NCI-H2029 (cell line): ENCODE measurements around the gene COBLL1.
A peak's percentile ranks its signal among the peaks of the same experiment; 100 is the strongest.
"Not testable (repeated sequence)": the region's sequence is repeated elsewhere in the genome, so short reads cannot be mapped to it uniquely, and the experiment has no call there.

Source experiments
- DNase-seq: peaks from one replicate; lab custom pipeline; 2025; lab: John Stamatoyannopoulos, UW

Gene COBLL1

DNA sequence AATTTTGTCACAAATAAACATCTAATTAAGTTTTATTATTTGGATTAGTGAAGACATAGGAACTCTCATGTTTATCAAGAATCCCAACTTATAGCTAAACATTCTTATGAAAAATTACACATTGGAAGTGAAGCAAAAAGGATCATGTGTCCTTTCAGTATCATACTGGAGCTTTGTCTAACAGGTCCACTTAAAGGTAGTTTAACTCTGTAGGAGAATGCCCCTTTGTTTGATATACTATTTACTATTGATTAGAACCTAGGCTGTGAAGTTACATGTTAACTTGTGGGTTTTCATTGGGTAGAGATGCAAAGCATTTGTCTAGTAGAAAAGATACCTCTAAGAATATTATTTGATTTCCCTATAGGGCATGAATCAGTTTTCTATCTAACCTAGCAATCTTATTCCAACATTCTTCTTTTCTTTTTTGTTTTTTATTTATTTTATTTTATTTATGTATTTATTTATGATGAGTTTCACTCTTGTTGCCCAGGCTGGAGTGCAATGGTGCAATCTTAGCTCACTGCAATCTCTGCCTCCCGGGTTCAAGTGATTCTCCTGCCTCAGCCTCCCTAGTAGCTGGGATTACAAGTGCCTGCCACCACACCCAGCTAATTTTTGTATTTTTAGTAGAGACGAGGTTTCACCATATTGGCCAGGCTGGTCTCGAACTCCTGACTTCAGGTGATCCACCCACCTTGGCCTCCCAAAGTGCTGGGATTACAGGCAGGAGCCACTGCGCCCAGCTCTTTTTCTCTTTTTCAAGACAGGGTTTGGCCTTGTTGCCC, 18.5 kb upstream of the COBLL1 start:
- not testable (repeated sequence) for DNase-seq

DNA sequence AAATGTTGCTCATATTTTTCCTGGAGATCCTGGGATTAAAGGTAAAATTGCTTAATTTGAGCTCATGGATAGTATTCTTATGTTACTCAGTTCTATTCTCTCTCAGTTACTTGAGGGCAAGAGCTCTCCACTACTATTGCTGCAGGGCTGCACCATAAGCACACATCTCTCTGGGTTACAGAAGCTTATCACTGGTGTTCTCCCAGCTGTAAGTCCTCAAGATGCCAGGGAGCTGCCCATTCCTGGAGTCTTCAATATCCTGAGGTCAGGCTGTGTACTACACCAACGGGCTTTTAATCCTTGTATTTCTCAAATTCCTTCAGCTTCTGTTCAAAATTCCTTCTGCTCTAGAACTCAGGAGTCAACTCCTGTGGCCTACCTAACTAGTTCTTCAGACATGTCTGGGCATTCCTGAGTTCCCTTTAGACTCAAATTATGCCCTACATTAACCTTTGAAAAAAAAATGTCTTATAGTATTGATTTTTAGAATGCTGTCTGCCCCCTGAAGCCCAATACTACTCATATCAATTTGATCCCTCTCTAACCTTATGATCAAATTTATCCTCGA, 17.7 kb upstream of the COBLL1 start:
- no peak for DNase-seq

- DNase-seq: no peak
Measured at GRCh38 chr2:164852086-164852485, 10.5 kb upstream of the COBLL1 start.

- no peak for DNase-seq
Measured at GRCh38 chr2:164850235-164850634, 8.6 kb upstream of the COBLL1 start.

DNA sequence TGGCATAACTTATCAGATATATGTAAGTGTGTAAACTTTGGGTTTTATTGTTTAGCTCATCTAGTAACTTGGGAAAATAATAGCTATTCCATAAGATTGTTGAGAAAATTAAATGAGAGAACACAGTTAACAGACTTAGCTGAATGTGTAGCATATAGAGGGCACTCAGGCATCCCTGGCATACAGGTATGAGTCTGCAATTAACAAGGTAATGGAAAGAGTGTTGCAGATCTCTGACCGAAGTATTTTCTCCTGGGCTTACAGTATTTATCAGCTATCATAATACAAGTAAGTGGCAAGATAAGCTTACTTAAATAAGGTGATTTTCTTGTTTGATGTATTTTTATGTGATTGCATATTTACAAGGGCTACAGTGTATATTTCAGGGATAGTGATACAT, 7.9 kb upstream of the COBLL1 start:
- no peak for DNase-seq

- DNase-seq: no peak
Measured at GRCh38 chr2:164847981-164848741, 6.5 kb upstream of the COBLL1 start.

GRCh38 chr2:164847291-164847690, 5.7 kb upstream of the COBLL1 start:
- DNase-seq: no peak

GRCh38 chr2:164846276-164846675, 4.7 kb upstream of the COBLL1 start:
- no peak for DNase-seq

DNA sequence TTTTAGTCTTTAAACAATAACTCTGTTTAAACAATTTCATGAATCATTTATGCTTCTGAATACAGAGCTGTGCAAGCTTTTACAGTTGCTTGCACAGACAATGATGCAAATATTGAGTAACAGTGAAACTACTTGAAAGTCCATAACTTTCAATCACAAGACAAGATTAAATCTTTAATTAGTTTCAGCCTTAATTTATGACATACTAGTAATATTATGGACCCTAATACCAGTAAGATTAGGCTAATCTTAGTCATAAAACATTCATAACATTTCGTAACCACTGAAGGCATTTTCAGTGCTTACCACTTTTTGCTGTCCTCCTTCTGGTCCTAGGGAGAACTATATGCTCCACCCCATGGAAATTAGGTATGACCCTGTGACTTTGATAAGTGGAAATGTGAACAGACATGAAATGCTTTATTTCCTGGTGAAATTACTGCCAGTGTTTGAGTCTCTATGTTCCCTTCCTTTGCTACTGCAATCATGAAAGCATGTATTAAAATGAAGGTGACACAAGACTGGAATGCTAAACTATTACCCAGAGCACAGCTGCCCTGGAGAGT, 1.8 kb upstream of the COBLL1 start:
- no peak for DNase-seq

- DNase-seq: no peak
Measured at GRCh38 chr2:164842624-164842966, 972 bp upstream of the COBLL1 start.

- DNase-seq: peak; percentile 59
Measured at GRCh38 chr2:164840930-164841718, 499 bp downstream of the COBLL1 start.

- DNase-seq: peak; percentile 39
Measured at GRCh38 chr2:164840458-164840929, 1.1 kb downstream of the COBLL1 start.

DNA sequence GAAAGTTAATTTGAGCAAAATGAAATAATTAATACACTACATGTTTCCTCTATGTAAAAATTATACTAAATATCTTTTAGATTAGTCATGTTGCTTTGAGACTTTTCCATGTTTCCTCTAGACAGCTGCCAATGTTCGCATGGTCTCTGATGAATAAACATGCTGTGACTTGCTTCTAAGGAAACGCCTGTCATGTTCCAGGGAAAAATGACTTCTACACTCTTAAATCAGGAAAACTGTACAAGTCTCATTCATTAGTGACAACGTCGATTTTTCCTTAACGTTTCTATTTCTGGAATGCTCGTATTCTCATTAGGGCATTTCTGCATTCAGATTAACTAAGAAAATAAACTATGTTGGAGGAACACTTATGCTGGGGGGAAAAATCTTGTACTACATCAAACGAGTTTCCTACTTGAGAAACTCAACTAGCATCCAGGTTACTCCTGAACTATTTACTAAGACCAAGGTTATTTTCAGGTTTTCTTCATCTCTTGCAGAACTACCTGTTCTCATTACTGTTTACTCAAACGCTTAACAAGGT, 1.6 kb downstream of the COBLL1 start:
- DNase-seq: no peak

DNA sequence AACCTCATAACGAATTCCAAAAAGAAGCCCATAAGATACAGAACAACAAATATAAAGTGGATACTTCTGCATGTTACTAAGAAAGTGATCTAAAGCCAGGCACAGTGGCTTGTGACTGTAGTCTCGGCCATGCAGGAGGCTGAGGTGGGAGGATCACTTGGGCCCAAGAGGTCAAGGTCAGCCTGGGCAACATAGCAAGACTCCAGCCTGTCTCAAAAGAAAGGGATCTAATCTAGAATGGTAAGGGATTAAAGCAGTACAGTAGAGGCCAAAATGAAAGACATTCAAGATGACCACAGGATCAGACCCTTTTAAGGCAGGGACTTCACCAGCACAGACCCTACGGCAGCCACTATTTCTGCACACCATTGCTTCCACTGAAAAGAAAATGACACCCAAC, 3.8 kb downstream of the COBLL1 start:
- no peak for DNase-seq

DNA sequence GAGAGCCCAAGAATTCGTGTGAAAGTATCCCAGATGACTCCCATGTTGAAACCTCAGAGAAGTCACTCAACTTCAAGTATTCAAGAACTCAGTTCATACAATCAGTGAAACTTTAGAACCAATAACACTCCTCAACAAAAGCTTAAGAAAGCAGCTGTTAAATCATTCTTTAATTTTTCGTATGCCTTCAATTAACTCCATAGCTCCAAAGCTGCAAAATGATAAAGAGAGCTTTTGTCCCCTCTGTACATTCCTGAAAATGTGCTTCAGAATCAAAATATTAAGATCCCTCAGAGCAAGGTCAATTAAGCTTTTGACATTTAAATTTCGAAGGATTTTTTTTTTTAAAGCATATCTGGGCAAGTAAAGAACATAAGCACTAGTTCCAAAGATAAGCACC, 4.7 kb downstream of the COBLL1 start:
- DNase-seq: no peak

GRCh38 chr2:164835302-164835701, 6.3 kb downstream of the COBLL1 start:
- no peak for DNase-seq

- no peak for DNase-seq
Measured at GRCh38 chr2:164831887-164832286, 9.7 kb downstream of the COBLL1 start.

- no peak for DNase-seq
Measured at GRCh38 chr2:164831180-164831579, 10.4 kb downstream of the COBLL1 start.

- DNase-seq: peak; percentile 54
Measured at GRCh38 chr2:164826293-164827243, 15.1 kb downstream of the COBLL1 start.

- no peak for DNase-seq
Measured at GRCh38 chr2:164824872-164825271, 16.8 kb downstream of the COBLL1 start.
